Type B pancreatic cell (in vitro differentiated cells): ENCODE measurements around the gene C17orf75. TPM values are rescaled to one million over a fixed set of nuclear protein-coding genes. Genes with fewer than 3 reads are reported as not detected.

Experiments
- DNase-seq: peaks from one replicate; pipeline ENCODE4 v3.0.0; 2021; ENCODE audit warnings: mixed read lengths; ENCODE audit not compliant: unreplicated experiment; ENCODE audit errors: extremely low spot score
- H3K27ac Mint-ChIP-seq: 2 replicates; pipeline ENCODE4 v1.8.0; 2021; ENCODE audit warnings: mild to moderate bottlenecking, mixed read lengths
- H3K27me3 Mint-ChIP-seq: 2 replicates; pipeline ENCODE4 v1.8.0; 2021; ENCODE audit warnings: mixed read lengths
- H3K36me3 Mint-ChIP-seq: 2 replicates; pipeline ENCODE4 v1.8.0; 2021; ENCODE audit warnings: mixed read lengths
- H3K4me1 Mint-ChIP-seq: one replicate; pipeline ENCODE4 v1.8.0; 2021; ENCODE audit warnings: mixed read lengths; ENCODE audit not compliant: unreplicated experiment
- H3K4me3 Mint-ChIP-seq: 2 replicates; pipeline ENCODE4 v1.8.0; 2021; ENCODE audit warnings: mild to moderate bottlenecking, mixed read lengths
- H3K9me3 Mint-ChIP-seq: 2 replicates; pipeline ENCODE4 v1.8.0; 2021; ENCODE audit warnings: mixed read lengths
- CTCF ChIP-seq: fragments of 200-600 bp; sonication (generic); conservative IDR thresholded peaks from 2 replicates; pipeline ENCODE4 v1.5.0; 2021; ENCODE audit warnings: antibody characterized with exemption, mild to moderate bottlenecking
- microRNA-seq: library from miRNA; unstranded; fragments of <30 nt; microRNA quantifications from one replicate; pipeline ENCODE4, GENCODE V29; 2020
- total RNA-seq: library from RNA; stranded (reverse); gene quantifications from 2 replicates; pipeline ENCODE4 v1.2.1, GENCODE V29; 2021; ENCODE audit warnings: low replicate concordance

The C17orf75 gene
- total RNA-seq, 1 donor from 2014 or later: 31.0 TPM

GRCh38 chr17:32279891-32280716 is 61.9 kb downstream of the C17orf75 start:
- no peak overlapping the region for H3K4me3 Mint-ChIP-seq
- H3K4me1 Mint-ChIP-seq: peaks cover 15% of the 10 kb centered on the region
- H3K9me3 Mint-ChIP-seq: no peaks in the 10 kb centered on the region
- H3K36me3 Mint-ChIP-seq: no peaks in the 10 kb centered on the region
- no peak for DNase-seq
- no peak for TF ChIP-seq CTCF
- H3K27me3 Mint-ChIP-seq: peaks cover 3% of the 10 kb centered on the region
- no peak overlapping the region for H3K27ac Mint-ChIP-seq

GRCh38 chr17:32278815-32279214 is 63.2 kb downstream of the C17orf75 start:
- peaks cover 15% of the 10 kb centered on the region for H3K4me1 Mint-ChIP-seq

More at GRCh38 chr17:32278815-32279214, 63.2 kb downstream of the C17orf75 start:
- H3K27me3 Mint-ChIP-seq: peaks cover 5% of the 10 kb centered on the region
- no peak for TF ChIP-seq CTCF
- H3K36me3 Mint-ChIP-seq: no peaks in the 10 kb centered on the region
- no peak overlapping the region for H3K27ac Mint-ChIP-seq
- H3K4me3 Mint-ChIP-seq: no peak overlapping the region
- DNase-seq: no peak
- H3K9me3 Mint-ChIP-seq: no peaks in the 10 kb centered on the region

Small RNA genes within 50 kb of the gene (microRNA-seq; reads per million reads assigned to microRNA genes)
- not detected for gene MIR632

Other genes with a start within 250 kb of the C17orf75 start
- 24.3 and 26.2 TPM in 2 replicates for gene RHOT1, start 199.7 kb downstream of the C17orf75 start, total RNA-seq
- gene RHBDL3, start 76.3 kb downstream of the C17orf75 start, total RNA-seq: 1.4 and 4.4 TPM in 2 replicates
- gene ZNF207, start 8.0 kb upstream of the C17orf75 start, total RNA-seq: 151 and 206 TPM in 2 replicates
- 109 and 117 TPM in 2 replicates for gene PSMD11, start 102.3 kb upstream of the C17orf75 start, total RNA-seq
- 6.9 and 9.7 TPM in 2 replicates for gene CDK5R1, start 144.8 kb upstream of the C17orf75 start, total RNA-seq